Measurements from ENCODE around the gene ROS1.

The ROS1 gene

GRCh38 chr6:117440706-117441525 lies 15.2 kb upstream of the ROS1 start:
- no peak for DNase-seq

GRCh38 chr6:117432273-117432672 lies 6.5 kb upstream of the ROS1 start:
- DNase-seq = no peak

- no peak for DNase-seq
Measured at GRCh38 chr6:117423754-117424153, 2.0 kb downstream of the ROS1 start.

GRCh38 chr6:117418320-117418719 lies 7.4 kb downstream of the ROS1 start:
- DNase-seq = no peak

GRCh38 chr6:117417851-117418250 lies 7.9 kb downstream of the ROS1 start:
- DNase-seq = no peak

- DNase-seq = no peak
Measured at GRCh38 chr6:117414770-117415169, 11.0 kb downstream of the ROS1 start.

- no peak for DNase-seq
Measured at GRCh38 chr6:117411474-117411873, 14.3 kb downstream of the ROS1 start.

GRCh38 chr6:117409863-117410262 lies 15.9 kb downstream of the ROS1 start:
- DNase-seq = no peak

- DNase-seq = no peak
Measured at GRCh38 chr6:117409420-117409819, 16.3 kb downstream of the ROS1 start.

- no peak for DNase-seq
Measured at GRCh38 chr6:117404548-117404947, 21.2 kb downstream of the ROS1 start.

GRCh38 chr6:117401799-117402198 lies 23.9 kb downstream of the ROS1 start:
- no peak for DNase-seq

- DNase-seq = no peak
Measured at GRCh38 chr6:117399924-117400323, 25.8 kb downstream of the ROS1 start.

GRCh38 chr6:117399126-117399525 lies 26.6 kb downstream of the ROS1 start:
- no peak for DNase-seq

GRCh38 chr6:117397536-117398227 lies 28.1 kb downstream of the ROS1 start:
- no peak for DNase-seq

GRCh38 chr6:117396228-117396627 lies 29.5 kb downstream of the ROS1 start:
- no peak for DNase-seq

- DNase-seq = no peak
Measured at GRCh38 chr6:117395164-117395563, 30.6 kb downstream of the ROS1 start.

- DNase-seq = no peak
Measured at GRCh38 chr6:117393045-117393444, 32.7 kb downstream of the ROS1 start.

- no peak for DNase-seq
Measured at GRCh38 chr6:117391874-117392583, 33.7 kb downstream of the ROS1 start.

- no peak for DNase-seq
Measured at GRCh38 chr6:117389227-117390057, 36.3 kb downstream of the ROS1 start.

- no peak for DNase-seq
Measured at GRCh38 chr6:117387454-117387974, 38.2 kb downstream of the ROS1 start.

- no peak for DNase-seq
Measured at GRCh38 chr6:117384659-117385058, 41.1 kb downstream of the ROS1 start.

GRCh38 chr6:117381749-117382148 lies 44.0 kb downstream of the ROS1 start:
- DNase-seq = no peak

- no peak for DNase-seq
Measured at GRCh38 chr6:117380298-117380697, 45.4 kb downstream of the ROS1 start.
